Measurements from ENCODE around the gene COBLL1.
A peak's percentile ranks its signal among the peaks of the same experiment; 100 is the strongest.
"Not testable (repeated sequence)": the region's sequence is repeated elsewhere in the genome, so short reads cannot be mapped to it uniquely, and the experiment has no call there.

Gene COBLL1

GRCh38 chr2:164789968-164790367 is 51.7 kb downstream of the COBLL1 start:
- no peak for DNase-seq (ENCODE audit: low read depth)

- no peak for DNase-seq (ENCODE audit: low read depth)
Observed at GRCh38 chr2:164786787-164787186, 54.8 kb downstream of the COBLL1 start.

DNA sequence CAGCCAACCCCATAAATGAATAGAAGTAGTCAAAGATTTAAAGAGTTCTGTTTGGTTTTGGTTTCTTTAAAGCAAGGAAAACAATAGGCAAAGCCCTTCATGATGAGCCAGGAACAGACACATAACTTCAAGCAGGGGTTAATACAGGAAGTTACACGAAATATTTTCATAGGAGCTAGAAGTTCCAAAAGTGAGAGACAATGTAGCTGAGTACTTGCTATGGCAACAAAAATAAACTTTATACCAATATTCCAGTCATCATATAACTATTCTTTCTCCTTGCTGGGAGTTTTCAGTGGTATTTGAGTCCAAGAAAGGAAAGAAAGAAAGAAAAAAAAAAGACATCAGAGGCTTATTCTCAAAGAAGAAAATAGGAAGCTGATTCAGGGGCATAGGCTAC is 56.2 kb downstream of the COBLL1 start:
- peak; percentile 70 for DNase-seq (ENCODE audit: low read depth)

DNA sequence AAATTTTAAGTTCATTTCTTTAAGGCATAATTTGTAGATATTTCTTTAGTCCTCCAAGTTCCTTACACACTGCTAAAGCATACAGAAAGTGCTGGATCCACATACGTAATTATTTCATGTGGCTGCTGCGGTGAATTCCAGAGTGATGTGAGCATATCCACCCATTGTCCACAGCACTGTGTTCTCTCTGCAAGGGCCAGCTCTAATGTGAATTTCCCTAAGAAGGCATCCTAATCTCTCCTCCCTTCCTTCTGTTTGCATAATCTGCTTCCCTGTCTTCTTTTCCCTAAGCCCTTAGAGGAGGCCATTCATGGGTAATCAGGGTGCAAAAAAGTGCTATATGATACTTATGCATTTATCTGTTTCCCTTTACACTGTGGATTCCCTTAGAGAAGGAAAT is 57.2 kb downstream of the COBLL1 start:
- no peak for DNase-seq (ENCODE audit: low read depth)

GRCh38 chr2:164782323-164782722 is 59.3 kb downstream of the COBLL1 start:
- DNase-seq (ENCODE audit: low read depth): peak; percentile 68

DNA sequence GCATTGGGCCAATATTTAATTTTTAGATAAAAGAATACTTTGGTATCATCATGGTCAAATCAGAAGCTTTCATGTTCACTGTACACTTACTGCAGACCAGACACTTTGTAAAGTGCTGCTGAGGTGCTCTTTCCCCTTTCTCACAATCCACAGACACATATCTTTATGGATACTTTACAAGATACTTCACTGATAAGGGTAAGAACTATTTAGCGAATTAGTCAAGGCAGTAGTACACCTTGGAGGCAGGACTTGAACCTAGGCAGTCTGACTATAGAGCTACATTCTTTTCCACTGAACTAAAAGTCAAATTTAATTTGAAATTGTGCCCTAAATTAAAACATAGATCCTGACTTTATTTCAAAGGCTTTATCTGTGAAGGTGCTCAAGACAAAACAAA is 60.2 kb downstream of the COBLL1 start:
- no peak for DNase-seq (ENCODE audit: low read depth)

GRCh38 chr2:164780611-164781178 is 60.9 kb downstream of the COBLL1 start:
- no peak for DNase-seq (ENCODE audit: low read depth)

GRCh38 chr2:164779383-164780057 is 62.1 kb downstream of the COBLL1 start:
- DNase-seq (ENCODE audit: low read depth): no peak

DNA sequence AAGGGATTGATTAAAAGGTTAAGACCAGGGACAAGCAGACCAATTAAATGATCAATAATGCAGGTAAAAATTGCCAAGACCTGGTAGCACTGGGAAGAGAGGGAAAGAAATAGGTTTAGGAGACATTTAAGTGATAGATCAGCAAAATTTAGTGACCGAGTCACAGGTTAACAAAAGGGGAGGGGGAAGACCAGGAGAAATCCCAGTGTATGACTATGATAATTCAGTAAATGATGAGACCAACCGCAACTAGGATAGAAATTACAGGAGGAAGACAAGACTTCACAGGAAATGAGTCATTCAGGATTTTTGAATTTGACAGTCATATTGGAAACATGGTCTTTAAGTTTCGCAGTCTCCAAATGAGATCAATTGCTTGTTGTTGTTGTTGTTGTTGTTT is 62.9 kb downstream of the COBLL1 start:
- no peak for DNase-seq (ENCODE audit: low read depth)

DNA sequence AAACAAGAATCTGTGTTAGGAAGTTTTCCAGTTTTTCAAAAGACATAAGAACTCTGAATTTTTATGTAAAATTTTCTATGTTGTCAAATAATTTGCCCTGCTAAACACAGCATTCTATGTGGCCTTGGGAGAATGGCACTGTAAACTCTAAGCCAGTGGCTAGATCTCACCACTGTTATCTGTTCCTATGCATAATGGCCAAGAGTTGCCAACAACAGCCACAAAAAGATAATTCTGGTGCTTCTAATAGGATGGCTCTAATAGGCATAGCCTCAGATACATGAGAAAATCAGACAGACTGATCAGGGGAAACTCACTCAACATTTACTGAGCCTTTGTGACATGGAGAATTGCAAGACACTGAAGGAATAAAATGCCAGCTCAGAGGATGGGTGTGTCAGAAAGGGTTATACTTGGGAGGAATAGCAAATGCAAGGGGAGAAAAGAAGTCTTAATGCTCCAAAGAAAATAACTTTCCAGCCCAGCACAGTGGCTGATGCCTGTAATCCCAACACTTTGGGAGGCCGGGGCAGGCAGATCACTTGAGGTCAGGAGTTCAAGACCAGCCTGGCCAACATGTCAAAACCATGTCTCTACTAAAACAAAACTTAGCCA is 63.7 kb downstream of the COBLL1 start:
- DNase-seq (ENCODE audit: low read depth): no peak

DNA sequence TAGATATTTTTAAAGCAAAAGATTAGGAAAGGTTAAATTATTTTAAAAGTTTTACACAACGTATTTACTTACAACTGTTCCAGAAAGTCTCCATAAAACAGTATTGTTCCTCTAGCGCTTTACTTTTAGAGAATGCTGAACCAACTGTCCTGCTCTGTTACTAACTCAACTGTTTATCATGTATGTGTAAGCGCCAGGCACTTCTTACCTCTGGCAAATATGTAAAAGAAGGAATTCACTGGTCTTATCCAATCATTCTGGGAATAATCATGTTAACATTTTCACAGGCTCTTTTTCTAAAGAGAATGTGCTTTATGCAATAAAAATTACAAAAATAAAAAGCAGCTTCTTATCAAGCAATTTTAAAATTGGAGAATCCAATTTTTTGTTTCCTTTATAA is 68.0 kb downstream of the COBLL1 start:
- DNase-seq (ENCODE audit: low read depth): no peak

- DNase-seq (ENCODE audit: low read depth): no peak
Observed at GRCh38 chr2:164773091-164773490, 68.5 kb downstream of the COBLL1 start.

DNA sequence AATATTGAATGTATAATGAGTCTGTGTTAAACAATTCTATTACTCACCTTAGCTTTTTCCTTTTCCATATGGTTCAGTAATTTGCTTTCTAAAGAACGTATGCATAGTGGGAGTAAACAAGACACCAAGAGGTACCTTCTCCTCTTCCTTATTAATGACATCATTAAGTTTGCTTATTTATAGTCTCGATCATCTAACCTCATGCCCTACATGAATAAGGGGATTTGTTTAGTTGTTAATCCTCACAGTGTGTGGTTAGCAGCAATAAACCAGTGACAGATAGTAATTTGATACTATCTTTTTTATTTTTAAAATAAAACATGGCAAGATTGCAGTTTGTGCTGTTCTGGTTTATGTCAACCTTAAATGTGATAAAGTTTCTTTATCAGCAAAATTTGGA is 69.7 kb downstream of the COBLL1 start:
- DNase-seq (ENCODE audit: low read depth): no peak

GRCh38 chr2:164770421-164770916 is 71.2 kb downstream of the COBLL1 start:
- DNase-seq (ENCODE audit: low read depth): no peak

GRCh38 chr2:164766954-164767320 is 74.7 kb downstream of the COBLL1 start:
- no peak for DNase-seq (ENCODE audit: low read depth)

DNA sequence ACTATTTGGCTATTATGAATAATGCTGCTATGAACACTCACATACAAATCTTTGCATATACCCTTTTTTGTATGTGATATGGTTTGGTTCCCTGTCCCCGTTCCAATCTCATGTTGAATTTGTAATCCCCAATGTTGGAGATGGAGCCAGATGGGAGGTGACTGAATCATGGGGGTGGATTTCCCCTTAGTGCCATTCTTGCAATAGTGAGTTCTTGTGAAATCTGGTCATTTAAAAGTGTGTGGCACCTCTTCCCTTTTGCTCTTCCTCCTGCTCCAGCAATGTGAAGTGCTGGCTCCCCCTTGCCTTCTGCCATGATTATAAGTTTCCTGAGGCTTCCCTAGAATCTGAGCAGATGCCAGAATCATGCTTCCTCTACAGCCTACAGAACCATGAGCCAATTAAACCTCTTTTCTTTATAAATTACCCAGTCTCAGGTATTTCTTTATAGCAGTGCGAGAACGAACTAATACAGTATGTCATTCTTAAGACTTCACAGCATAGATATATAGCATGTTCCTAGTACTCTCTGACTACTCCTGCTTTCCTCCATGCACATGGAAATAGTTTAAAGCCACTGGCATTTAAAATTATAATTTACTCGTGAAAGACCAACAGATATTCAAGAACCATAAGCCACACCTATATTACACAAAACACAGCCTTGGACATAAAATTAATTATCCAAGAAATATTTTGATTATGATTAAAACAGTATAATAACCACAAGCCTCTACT is 75.2 kb downstream of the COBLL1 start:
- no peak for DNase-seq (ENCODE audit: low read depth)

DNA sequence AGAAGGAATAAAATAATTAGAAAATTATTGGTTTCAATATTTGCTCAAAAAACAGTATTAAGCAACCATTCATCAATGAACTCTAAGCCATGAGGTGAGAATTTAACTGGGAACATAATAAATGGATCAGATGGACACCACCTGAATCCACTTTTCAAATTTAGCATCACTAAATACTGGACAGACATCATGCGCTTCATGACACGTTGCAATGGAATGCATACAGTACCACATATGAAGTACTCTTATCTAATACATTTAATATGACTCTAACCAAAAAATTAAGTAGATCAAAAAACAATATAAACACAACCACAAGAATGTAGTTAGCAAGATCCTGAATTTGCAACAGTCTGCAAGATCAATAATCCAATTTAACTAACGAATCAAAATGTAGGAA is 76.6 kb downstream of the COBLL1 start:
- no peak for DNase-seq (ENCODE audit: low read depth)

GRCh38 chr2:164764474-164764873 is 77.1 kb downstream of the COBLL1 start:
- no peak for DNase-seq (ENCODE audit: low read depth)

- no peak for DNase-seq (ENCODE audit: low read depth)
Observed at GRCh38 chr2:164763431-164763830, 78.2 kb downstream of the COBLL1 start.

DNA sequence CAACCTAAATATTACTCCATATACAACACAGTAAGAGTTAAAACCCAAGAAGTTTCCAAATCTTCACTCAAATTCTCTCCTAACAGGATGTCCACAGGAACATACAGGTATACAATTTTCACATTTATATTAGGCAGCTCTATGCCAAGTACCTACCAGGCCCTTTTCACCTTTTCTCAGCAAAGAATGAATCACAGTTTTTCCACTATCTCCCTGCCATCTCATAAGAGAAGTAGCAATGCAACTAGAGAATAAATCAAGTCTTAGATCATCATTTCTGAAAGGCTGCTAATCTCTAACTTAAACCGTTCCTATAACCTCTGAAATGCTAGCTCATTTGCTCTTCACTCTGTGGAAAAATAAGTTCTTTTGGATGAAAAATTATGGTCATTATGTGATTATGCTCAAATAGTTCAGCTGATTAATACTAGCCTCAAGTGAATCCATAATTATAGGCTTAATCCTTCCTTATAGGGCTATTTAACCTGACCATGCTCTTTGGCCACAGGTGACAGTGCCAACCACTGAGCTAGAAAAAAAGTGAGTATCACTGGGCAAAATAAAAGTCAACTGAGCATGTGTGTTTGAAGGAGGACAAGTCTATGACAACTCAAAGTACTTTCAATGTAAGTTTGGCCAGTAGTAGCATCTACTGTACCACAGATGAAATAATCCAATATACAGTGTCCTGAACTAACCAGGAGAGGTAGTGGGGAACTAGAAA is 79.7 kb downstream of the COBLL1 start:
- DNase-seq (ENCODE audit: low read depth): no peak

DNA sequence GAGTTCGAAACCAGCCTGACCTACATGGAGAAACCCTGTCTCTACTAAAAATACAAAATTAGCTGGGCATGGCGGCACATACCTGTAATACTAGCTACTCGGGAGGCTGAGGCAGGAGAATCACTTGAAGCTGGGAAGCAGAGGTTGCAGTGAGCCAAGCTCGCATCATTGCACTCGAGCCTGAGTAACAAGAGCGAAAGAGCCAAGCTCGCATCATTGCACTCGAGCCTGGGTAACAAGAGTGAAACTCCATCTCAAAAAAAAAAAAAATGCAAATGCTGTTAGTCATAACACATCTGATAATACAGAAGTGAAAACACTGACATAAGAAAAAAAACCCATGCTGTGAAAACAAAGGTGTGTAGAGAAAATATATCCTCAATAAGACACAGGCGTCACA is 80.4 kb downstream of the COBLL1 start:
- not testable (repeated sequence) for DNase-seq (ENCODE audit: low read depth)

- no peak for DNase-seq (ENCODE audit: low read depth)
Observed at GRCh38 chr2:164760179-164760578, 81.4 kb downstream of the COBLL1 start.
